K562 (cell line): ENCODE results near the gene RIMS3. TPM values are rescaled to one million over a fixed set of nuclear protein-coding genes. Genes with fewer than 3 reads are reported as not detected.
A peak's percentile ranks its signal among the peaks of the same experiment; 100 is the strongest.

Source experiments
- ATAC-seq: fragments of 200-7000 bp; cut with Tn5 transposase; 3 replicates; pipeline ENCODE4 v1.9.1; 2020; ENCODE audit warnings: moderate library complexity
- BruUV-seq: library from RNA; stranded (reverse); fragments of 400-500 nt; replicated peaks from 2 replicates; lab custom pipeline; 2021; lab: Mats Ljungman, UMichigan
- CTCF ChIA-PET: fragments of 300-600 bp; formaldehyde crosslinking; extraction: SDS; loops from one replicate; lab custom pipeline; 2021; ENCODE audit warnings: low intra/inter-chr PET ratio; lab: Yijun Ruan, JAX
- POLR2A ChIA-PET: fragments of 300-600, 350-650 bp; sonication (Branson Sonifier 250); formaldehyde crosslinking; extraction: SDS; loops from one replicate; lab custom pipeline; 2021; ENCODE audit warnings: antibody characterized with exemption, inconsistent platforms; lab: Yijun Ruan, JAX
- DNase-seq, 4 experiments: peaks; one replicate each; pipeline versions ENCODE4 v3.0.0 to v3.0.0-alpha.2; 2011 to 2018; ENCODE audit warnings: low spot score in 3 of 4, mixed read lengths in 3 of 4; ENCODE audit errors: extremely low read depth in 1 of 4
- FAIRE-seq: peaks from 2 replicates; lab custom pipeline; 2011; peaks lifted over from hg19 to GRCh38; lab: Jason Lieb, UNC
- H2AFZ ChIP-seq: 2 replicates; pipeline ENCODE4 v1.6.0; 2011; ENCODE audit warnings: low read depth, low read length, control low read depth, inconsistent platforms
- H3K27ac ChIP-seq: fragments of 200-600 bp; 3 replicates; pipeline ENCODE4 v1.8.0; 2011; ENCODE audit warnings: low read depth, mild to moderate bottlenecking, control low read depth, inconsistent platforms, low read length, moderate library complexity, mixed read lengths; ENCODE audit errors: extremely low read depth
- H3K27me3 ChIP-seq, 2 experiments: fragments of 300-600 bp in 1 of 2; 2 replicates in 1 of 2; 3 replicates in 1 of 2; pipeline versions ENCODE4 v1.6.0 to v1.8.0; 2011; ENCODE audit warnings: inconsistent platforms in 2 of 2, low read length in 2 of 2, mild to moderate bottlenecking in 1 of 2, mixed read lengths in 1 of 2, moderate library complexity in 1 of 2; ENCODE audit not compliant: control insufficient read depth in 2 of 2, insufficient read depth in 2 of 2
- H3K36me3 ChIP-seq: fragments of 300-600 bp; 3 replicates; pipeline ENCODE4 v1.8.0; 2011; ENCODE audit warnings: mild to moderate bottlenecking, low read length, inconsistent platforms; ENCODE audit not compliant: control insufficient read depth, insufficient read depth
- H3K4me1 ChIP-seq, 2 experiments: fragments of 200-600 bp in 1 of 2; replicated peaks in 1 of 2; 2 replicates in 1 of 2; 3 replicates in 1 of 2; pipeline versions ENCODE4 v1.5.1 to v1.8.0; 2011; ENCODE audit warnings: inconsistent platforms in 2 of 2, low read length in 2 of 2, mild to moderate bottlenecking in 1 of 2, mixed read lengths in 1 of 2, moderate library complexity in 1 of 2; ENCODE audit not compliant: control insufficient read depth in 2 of 2, insufficient read depth in 2 of 2
- H3K4me2 ChIP-seq: 2 replicates; pipeline ENCODE4 v1.6.1; 2011; ENCODE audit warnings: low read length, control low read depth, inconsistent platforms, mixed read lengths; ENCODE audit not compliant: insufficient read depth
- H3K4me3 ChIP-seq: fragments of 200-600 bp; sonication (generic), shearing (Covaris generic); 2 replicates; pipeline ENCODE4 v1.5.1; 2016; ENCODE audit warnings: control low read depth, inconsistent platforms
- H3K79me2 ChIP-seq: fragments of 200-600 bp; 3 replicates; pipeline ENCODE4 v1.8.0; 2011; ENCODE audit warnings: low read length, inconsistent platforms; ENCODE audit not compliant: control insufficient read depth, insufficient read depth
- H3K9ac ChIP-seq, 2 experiments: 2 replicates each; pipeline versions ENCODE4 v1.6.0 to v1.6.1; 2011; ENCODE audit warnings: low read depth in 2 of 2, low read length in 2 of 2, control low read depth in 1 of 2, inconsistent platforms in 1 of 2, mild to moderate bottlenecking in 1 of 2, mixed read lengths in 1 of 2; ENCODE audit not compliant: insufficient read depth in 1 of 2
- H3K9me1 ChIP-seq: one replicate; pipeline ENCODE4 v1.6.0; 2011; ENCODE audit warnings: inconsistent platforms, mild to moderate bottlenecking, low read length, moderate library complexity; ENCODE audit not compliant: control insufficient read depth, insufficient read depth
- H3K9me3 ChIP-seq: replicated peaks from 2 replicates; pipeline ENCODE4 v1.5.1; 2011; ENCODE audit warnings: low read depth, low read length, inconsistent platforms; ENCODE audit not compliant: control insufficient read depth, insufficient read depth
- H4K20me1 ChIP-seq: replicated peaks from 2 replicates; pipeline ENCODE4 v1.6.1; 2011; ENCODE audit warnings: low read length, inconsistent platforms, mixed read lengths; ENCODE audit not compliant: control insufficient read depth, insufficient read depth
- ASH1L ChIP-seq: fragments of 450-650 bp; IDR thresholded peaks from 2 replicates; pipeline ENCODE4 v1.6.1; 2018; ENCODE audit warnings: borderline replicate concordance, mild to moderate bottlenecking, low read depth; ENCODE audit not compliant: partially characterized antibody
- C11orf30 ChIP-seq: fragments of 450-650 bp; IDR thresholded peaks from 2 replicates; pipeline ENCODE4 v1.6.1; 2016; ENCODE audit warnings: low read depth, mild to moderate bottlenecking
- FOSL1 ChIP-seq: fragments of 200-800 bp; sonication (Bioruptor generic); conservative IDR thresholded peaks from 2 replicates; pipeline ENCODE4 v1.6.1; 2016; ENCODE audit warnings: missing genetic modification characterization, missing compliant biosample characterization
- GTF2A2 ChIP-seq: IDR thresholded peaks from 2 replicates; pipeline ENCODE4 v1.6.1; 2016; ENCODE audit warnings: mild to moderate bottlenecking, missing genetic modification characterization, missing compliant biosample characterization
- MAFG ChIP-seq: fragments of 450-650 bp; conservative IDR thresholded peaks from 2 replicates; pipeline ENCODE4 v1.6.1; 2016; ENCODE audit warnings: missing genetic modification characterization, missing compliant biosample characterization
- NFE2 ChIP-seq: IDR thresholded peaks from 2 replicates; pipeline ENCODE4 v1.6.1; 2014; ENCODE audit warnings: antibody characterized with exemption, low read depth
- TAF15 ChIP-seq: fragments of 200-400 bp; formaldehyde crosslinking; IDR thresholded peaks from 2 replicates; pipeline ENCODE4 v1.6.1; 2017; ENCODE audit warnings: mild to moderate bottlenecking, low read depth, low read length, moderate library complexity
- ZFP36 ChIP-seq: fragments of 150-350 bp; IDR thresholded peaks from 2 replicates; pipeline ENCODE4 v1.6.1; 2018; ENCODE audit warnings: low read length, low read depth; ENCODE audit not compliant: partially characterized antibody
- ZNF707 ChIP-seq: fragments of 250-450 bp; sonication (Bioruptor Pico); conservative IDR thresholded peaks from 2 replicates; pipeline ENCODE4 v1.8.0; 2022; ENCODE audit warnings: inconsistent platforms, mild to moderate bottlenecking, moderate library complexity
- ZSCAN32 ChIP-seq: fragments of 450-650 bp; formaldehyde crosslinking; IDR thresholded peaks from 2 replicates; pipeline ENCODE4 v1.4.0; 2020; ENCODE audit warnings: mild to moderate bottlenecking, moderate library complexity
- WGBS: fragments of 100-300 bp; shearing (Covaris generic); methylation state at CpG from one replicate; pipeline ENCODE4 v1.1.6; 2016; ENCODE audit warnings: low coverage, mixed read lengths; ENCODE audit not compliant: insufficient coverage; ENCODE audit errors: missing lambda C conversion rate; 5-methylcytosine and 5-hydroxymethylcytosine counted together
- in situ Hi-C: fragments of 300-500 bp; cut with MboI; formaldehyde crosslinking; loops from 4 replicates; pipeline ENCODE4 v1.15.0; 2018; ENCODE audit warnings: inconsistent platforms, mixed read lengths
- intact Hi-C: fragments of 100-400 bp; cut with micrococcal nuclease; formaldehyde crosslinking; loops from 2 replicates; pipeline ENCODE4 v1.14.2; 2022
- polyA plus RNA-seq, 8 experiments: library from polyadenylated mRNA; depleted of rRNA in 4 of 8; stranded (reverse) in 5 of 8; unstranded in 3 of 8; fragments of >200 nt; fragmentation: Nextera tagmentation in 2 of 8; fragmentation: Illumina TruSeq in 1 of 8; extraction: Ambion mirVana in 2 of 8; extraction: Trizol in 1 of 8; gene quantifications; 2 replicates each; pipeline versions ENCODE4 v1.2.1 to v1.2.3, GENCODE V29; 2011 to 2014; ENCODE audit warnings: inconsistent platforms in 1 of 8, missing spikeins in 1 of 8
- total RNA-seq, 7 experiments: library from RNA; depleted of rRNA in 6 of 7; stranded (reverse); fragments of >200 nt in 6 of 7; fragmentation: Illumina TruSeq in 2 of 7; extraction: Trizol in 2 of 7; gene quantifications; 2 replicates each; pipeline versions ENCODE4 v1.2.1 to v1.2.3, GENCODE V29; 2011 to 2021; ENCODE audit warnings: low replicate concordance in 1 of 7
- TF ChIP-seq, protein P1 (sequence below): fragments of 250-450 bp; sonication (Bioruptor Pico); IDR thresholded peaks from 2 replicates; pipeline ENCODE4 v1.8.0; 2022; ENCODE audit warnings: moderate library complexity, mild to moderate bottlenecking, inconsistent platforms

The RIMS3 gene
- total and polyA plus RNA-seq, 9 of the 15 experiments (the other 6 are each of a cell fraction or from before 2014, with no cell fraction given) = 0.06 to 1.2 (median 0.59) TPM

DNA sequence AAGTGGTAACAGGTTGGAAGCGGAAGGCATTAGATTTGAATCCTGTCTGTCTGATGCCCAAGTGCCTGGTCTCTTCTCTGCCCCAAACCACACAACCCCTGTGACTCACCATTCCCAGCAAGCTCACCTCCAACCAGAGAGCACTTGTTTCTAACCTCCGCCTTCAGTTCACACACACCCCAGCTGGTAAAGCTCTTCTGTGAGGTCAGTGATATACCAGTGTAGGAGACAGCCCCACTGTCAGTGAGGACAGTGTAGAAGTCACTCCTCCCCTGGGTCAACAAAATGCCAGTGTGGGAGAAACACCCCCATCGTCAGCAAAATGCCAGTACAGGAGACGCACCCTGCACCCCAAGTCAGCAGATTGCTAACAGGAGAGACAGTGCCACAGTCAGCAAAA is 2.6 kb downstream of the RIMS3 start:
- no peak overlapping the region for H2AFZ ChIP-seq
- H3K4me3 ChIP-seq = no peak overlapping the region
- H3K9me1 ChIP-seq = peaks cover 4% of the 10 kb centered on the region
- no peak overlapping the region for H3K4me2 ChIP-seq
- no peak overlapping the region; a peak in 1 of 4 replicates for H3K9ac ChIP-seq
- no peaks in the 10 kb centered on the region for H3K9me3 ChIP-seq
- peaks cover 4% of the 10 kb centered on the region; the same call in 1 of the 2 replicates for H4K20me1 ChIP-seq
- intact Hi-C loops = no loop called here
- H3K79me2 ChIP-seq = no peaks in the 10 kb centered on the region
- BruUV-seq = no TSS peak
- FAIRE-seq = no peak
- no peak for DNase-seq
- H3K27me3 ChIP-seq = peaks cover 2 to 52% of the 10 kb centered on the region in 2 experiments; a peak in 4 of 5 replicates
- in situ Hi-C loops = no loop called here
- ChIA-PET POLR2A (interaction anchor here (0.7 to 2.4 kb wide), 6 partner anchors 25 to 106 kb away, joined by 3 to 9 read pairs (median 3); partner anchors contain the start of gene NFYC), CTCF (no interaction called here)
- no peak for ATAC-seq
- WGBS = 37% methylated on average over 4 of the region's 4 CpGs
- 0 out of 2 replicates have a peak, but pooled peaks have one; percentile 49 for TF ChIP-seq ZSCAN32 (CRISPR knock-in tag)
- TF ChIP-seq C11orf30 = 0 out of 2 replicates have a peak, but pooled peaks have one; percentile 11
- TF ChIP-seq FOSL1 (tag) = 0 out of 2 replicates have a peak, but pooled peaks have one; percentile 9
- TF ChIP-seq ZNF707 (CRISPR knock-in tag) = no peak
- TF ChIP-seq TAF15 = no peak
- peaks cover 18 to 20% of the 10 kb centered on the region in 2 experiments for H3K4me1 ChIP-seq
- H3K36me3 ChIP-seq = no peaks in the 10 kb centered on the region
- no peak overlapping the region for H3K27ac ChIP-seq

DNA sequence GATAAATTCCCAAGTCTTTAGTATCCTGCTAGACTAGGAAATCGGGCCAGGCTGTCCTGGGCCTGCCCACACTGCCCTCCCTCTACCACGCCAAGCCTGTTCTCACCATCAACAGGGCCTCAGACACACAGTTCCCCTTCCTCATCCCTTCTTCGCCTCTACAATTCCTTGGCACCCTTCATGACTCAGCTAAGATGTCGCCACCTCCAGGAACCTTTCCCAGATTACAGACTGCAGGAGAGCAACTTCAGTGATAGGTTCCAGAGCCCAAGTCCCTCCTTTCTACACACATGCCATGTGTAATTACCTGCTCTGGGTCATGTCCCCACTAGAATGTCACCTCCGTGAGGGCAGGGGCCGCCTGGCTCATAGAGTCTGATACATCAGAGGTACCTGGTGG is 3.3 kb downstream of the RIMS3 start:
- Histone ChIP-seq H4K20me1 (peaks cover 4% of the 10 kb centered on the region; the same call in 1 of the 2 replicates), H3K36me3 (no peaks in the 10 kb centered on the region), H3K27me3 (peaks cover 4 to 55% of the 10 kb centered on the region in 2 experiments; a peak in 4 of 5 replicates), H3K9ac (no peak overlapping the region), H2AFZ (no peak overlapping the region)
- CTCF ChIA-PET = no interaction called here
- ATAC-seq = no peak
- WGBS = 12% methylated on average over 6 of the region's 6 CpGs
- TF ChIP-seq NFE2 (peak; percentile 60), ASH1L (no peak), MAFG (0 out of 2 replicates have a peak, but pooled peaks have one; percentile 17), ZFP36 (peak; percentile 78), GTF2A2 (tag) (no peak)
- TF ChIP-seq, protein P1, sequence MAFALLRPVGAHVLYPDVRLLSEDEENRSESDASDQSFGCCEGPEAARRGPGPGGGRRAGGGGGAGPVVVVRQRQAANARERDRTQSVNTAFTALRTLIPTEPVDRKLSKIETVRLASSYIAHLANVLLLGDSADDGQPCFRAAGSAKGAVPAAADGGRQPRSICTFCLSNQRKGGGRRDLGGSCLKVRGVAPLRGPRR (CRISPR knock-in tag) = no peak
- TF ChIP-seq, all 486 proteins: peak for 3
- H3K4me2 ChIP-seq = no peak overlapping the region
- POLR2A ChIA-PET = interaction anchor here (0.6 to 2.4 kb wide), 5 partner anchors 11 to 31 kb away, joined by 3 to 9 read pairs (median 3); partner anchors contain the start of gene NFYC
- BruUV-seq = no TSS peak
- H3K9me1 ChIP-seq = peaks cover 4% of the 10 kb centered on the region
- DNase-seq = no peak
- in situ Hi-C loops = no loop called here
- no peak for FAIRE-seq
- intact Hi-C loops = no loop called here
- H3K9me3 ChIP-seq = no peaks in the 10 kb centered on the region
- no peak overlapping the region for H3K4me3 ChIP-seq
- peaks cover 18 to 20% of the 10 kb centered on the region in 2 experiments for H3K4me1 ChIP-seq
- no peaks in the 10 kb centered on the region for H3K79me2 ChIP-seq
- H3K27ac ChIP-seq = no peak overlapping the region
